Measurements from ENCODE around the gene KCNQ1.

Gene KCNQ1

DNA sequence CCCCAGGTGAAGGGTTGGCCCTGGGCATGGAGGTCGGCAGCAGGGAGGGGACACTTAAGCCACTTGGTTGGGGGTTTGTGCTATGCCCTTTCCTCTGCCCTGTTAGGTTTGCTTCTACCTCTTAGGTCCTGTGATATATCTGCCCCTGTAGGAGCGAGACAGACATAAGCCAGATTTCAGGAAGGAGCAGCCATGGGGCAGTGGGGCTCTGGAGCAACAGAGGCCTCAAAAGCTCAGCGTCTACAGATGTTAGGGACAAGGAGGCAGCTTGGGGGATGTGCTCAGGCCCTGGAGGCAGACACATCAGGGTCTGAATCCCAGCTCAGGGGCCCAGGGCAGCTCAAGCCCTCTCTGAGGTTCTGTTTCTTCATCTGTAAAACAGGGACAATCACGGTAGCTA is 282.2 kb downstream of the KCNQ1 start:
- DNase-seq (ENCODE audit: low read depth in 4 of 4, low spot score in 1 of 4) = no peak

DNA sequence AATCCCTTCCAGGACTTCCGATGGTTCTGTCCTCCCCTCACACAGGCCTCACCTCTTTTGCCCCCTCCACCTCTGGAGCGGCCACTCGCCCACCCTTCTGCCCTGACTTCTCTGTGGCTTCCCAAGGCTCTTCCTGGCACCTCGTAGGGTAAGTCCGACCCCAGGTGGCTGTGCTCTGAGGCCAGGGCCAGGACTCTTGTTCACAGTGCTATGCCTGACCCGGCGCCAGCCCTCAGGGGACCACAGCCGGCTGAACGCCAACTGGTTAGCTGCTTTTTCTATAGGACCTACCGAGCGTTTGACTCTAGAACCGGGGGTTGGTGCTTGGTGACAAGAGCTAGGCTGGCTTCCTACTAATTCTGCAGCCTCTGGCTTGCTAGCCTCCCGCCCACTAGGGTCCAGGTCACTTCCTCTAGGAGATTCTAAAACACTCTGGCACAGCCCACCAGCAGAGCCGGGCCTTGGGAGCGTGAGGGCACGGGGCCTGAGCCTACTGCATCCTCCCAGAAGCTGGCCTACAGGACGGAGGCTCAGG is 283.4 kb downstream of the KCNQ1 start:
- DNase-seq (ENCODE audit: low read depth in 4 of 4, low spot score in 1 of 4) = no peak

DNA sequence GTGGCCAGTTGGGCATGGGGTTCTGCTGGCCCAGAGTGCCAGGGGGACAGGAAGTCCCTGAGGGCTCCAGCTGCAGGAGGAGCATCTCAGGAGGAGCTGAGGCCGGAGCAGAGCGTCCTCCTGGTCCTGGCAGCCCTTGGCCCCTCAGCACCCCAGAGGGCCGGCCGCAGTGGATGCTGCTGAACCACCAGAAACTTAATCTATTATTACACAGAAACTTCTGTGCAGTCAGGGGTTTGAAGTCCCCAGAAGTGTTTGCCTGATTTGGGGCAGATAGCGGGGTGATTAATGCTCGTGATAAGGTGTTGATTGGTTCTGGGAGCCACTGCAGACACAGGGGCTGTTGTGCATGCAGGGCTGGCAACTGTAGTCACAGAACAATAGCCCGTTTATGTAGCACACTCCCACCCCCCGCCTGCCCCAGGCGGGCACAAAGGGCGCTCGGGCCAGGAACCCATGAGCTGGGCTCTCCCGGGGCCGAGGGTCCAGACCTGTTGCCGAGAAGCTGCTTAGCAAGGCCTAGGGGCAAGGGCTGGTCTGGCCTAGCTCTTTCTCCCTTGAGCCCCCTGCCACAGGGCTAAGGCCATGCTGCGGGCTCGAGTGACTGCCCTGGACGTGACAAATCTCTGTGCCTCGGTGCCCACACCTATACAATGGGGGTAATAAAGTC is 284.0 kb downstream of the KCNQ1 start:
- DNase-seq (ENCODE audit: low read depth in 4 of 4, low spot score in 1 of 4) = no peak

DNA sequence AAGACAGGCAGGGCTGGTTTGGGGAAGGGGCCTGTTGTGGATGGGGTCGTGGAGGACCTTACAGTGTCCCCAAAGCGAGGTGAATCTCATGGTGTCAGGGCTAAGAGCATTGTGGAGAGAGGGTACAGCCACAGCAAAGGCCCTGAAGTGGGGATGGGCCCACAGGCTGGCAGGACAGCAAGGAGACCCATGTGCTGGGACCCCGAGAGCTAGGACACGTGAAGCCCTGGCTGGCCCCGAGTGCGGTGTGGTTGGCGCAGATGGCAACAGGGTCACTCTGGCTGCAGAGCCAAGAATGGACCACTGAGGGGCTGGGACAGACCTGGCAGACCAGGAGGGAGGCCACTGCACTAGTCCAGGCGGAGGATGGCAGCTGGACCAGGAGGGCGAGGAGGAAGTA is 285.0 kb downstream of the KCNQ1 start:
- DNase-seq (ENCODE audit: low read depth in 4 of 4, low spot score in 1 of 4) = no peak

DNA sequence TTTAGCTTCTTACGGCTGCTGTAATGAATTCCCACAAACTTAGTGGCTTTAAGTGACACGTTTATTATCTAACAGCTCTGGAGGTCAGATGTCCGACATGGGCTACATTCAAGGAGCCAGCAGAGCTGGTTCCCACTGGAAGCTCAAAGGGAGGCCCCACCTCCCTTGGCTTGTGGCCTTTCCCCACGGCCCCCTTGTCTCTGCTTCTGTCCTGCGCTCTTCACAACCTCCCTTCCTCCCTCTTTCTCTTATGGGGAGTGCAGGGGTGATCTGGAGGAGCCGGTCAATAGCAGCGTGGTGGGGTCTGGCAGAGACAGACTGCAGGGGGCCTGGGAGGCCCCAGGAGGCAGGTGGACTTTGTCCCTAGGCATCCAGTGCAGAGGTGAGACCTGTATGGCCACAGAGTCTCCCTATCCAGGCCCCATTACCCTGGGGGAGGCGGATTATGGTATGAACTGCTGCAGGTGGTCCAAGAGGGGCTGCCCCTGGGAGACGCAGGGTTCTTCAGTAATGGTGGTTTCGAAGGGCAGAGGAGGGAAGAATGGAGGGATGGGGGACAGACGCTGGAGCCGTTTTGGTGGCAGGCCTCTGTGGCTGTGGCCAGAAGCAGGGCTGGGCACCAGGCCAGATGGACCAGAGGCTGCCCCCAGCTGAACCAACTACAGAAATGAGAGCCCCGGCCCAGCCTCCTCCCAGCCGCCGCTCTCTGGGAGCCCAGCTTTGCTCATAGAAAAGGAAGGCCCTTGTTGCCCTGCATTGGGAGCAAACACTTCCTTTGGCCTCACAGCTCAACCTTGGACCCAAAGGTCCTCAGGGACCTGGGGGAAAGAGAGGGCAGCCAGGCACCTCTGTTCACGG is 285.7 kb downstream of the KCNQ1 start:
- no peak for DNase-seq (ENCODE audit: low read depth in 4 of 4, low spot score in 1 of 4)

DNA sequence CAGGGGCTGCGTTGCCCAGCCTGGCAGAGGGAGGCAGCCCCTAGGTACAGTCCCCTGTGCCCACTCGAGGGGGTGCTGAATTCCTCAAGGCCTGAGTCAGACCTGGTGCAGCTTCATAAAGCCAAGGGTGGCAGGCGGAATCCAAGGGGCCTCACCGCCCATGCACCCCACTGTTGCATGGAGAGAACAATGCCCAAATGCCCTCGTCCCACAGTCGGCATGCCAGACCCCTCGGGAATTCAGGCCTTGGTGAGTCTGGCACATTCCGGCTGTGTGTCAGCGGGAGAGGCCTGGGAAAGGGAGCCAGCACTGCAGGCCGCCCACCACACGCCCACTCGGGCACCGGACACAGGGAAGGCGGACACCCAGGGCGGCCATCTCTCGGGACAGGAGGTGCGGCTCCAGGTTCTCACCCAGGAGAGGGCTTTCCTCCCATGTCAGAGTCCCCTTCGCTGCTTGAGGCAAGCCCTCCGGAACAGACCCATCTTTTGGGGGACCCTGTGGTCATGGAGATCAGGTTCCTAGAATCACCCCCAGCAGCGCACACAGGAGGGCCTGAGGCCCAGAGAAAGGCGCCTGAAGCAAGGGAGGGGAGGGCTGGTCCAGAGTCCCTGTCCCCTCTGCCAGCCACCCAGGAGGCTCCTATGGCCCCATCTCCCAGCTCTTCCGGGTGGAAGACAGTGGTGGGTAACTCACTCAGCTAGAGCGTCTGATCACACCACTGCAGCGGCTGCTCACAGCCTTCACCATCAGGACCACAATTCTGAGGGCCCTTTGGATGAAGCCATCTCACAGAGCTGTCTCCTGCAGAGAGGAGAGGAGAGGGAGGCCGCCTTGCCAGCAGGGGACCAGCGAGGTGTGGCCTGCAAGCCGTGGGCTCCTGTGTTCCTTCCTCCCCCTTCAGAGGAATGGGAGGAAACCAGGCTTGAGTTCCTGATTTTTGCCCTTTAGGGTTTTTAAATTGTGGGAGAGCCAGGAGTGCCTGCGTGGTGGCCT is 286.6 kb downstream of the KCNQ1 start:
- DNase-seq (ENCODE audit: low read depth in 4 of 4, low spot score in 1 of 4) = no peak

DNA sequence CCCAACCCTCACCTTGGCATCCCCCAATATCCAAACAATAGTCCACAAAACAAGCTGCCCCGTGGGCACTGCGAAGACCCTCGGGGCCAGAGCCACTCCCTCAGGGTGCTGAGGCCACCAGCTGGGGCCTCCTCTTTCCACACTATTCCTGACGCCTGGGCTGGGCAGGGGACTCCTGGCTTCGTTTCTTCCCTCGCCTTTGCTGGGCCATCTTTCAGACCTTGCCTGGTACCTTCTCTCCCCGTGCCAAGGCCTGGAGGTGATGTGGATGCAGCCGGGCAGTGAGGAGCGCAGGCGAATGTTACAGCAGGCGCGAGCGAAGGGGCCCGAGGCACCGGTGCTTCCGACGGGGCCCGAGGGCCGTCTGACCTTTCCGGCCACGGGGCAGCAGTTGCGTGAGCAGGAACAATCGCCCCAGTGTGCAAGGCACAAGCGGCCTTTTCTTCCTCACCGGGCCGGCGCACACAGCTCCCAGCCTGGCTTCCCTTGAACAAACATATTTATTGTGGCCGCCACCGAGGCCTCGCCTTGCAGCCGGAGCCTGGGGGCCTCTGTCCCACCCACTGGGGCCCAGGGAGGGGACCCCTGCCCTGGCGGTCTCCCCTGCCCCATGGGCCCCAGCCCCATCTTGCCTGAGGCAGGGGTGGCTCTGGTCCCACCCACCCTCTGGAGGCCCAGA is 287.6 kb downstream of the KCNQ1 start:
- no peak for DNase-seq (ENCODE audit: low read depth in 4 of 4, low spot score in 1 of 4)

DNA sequence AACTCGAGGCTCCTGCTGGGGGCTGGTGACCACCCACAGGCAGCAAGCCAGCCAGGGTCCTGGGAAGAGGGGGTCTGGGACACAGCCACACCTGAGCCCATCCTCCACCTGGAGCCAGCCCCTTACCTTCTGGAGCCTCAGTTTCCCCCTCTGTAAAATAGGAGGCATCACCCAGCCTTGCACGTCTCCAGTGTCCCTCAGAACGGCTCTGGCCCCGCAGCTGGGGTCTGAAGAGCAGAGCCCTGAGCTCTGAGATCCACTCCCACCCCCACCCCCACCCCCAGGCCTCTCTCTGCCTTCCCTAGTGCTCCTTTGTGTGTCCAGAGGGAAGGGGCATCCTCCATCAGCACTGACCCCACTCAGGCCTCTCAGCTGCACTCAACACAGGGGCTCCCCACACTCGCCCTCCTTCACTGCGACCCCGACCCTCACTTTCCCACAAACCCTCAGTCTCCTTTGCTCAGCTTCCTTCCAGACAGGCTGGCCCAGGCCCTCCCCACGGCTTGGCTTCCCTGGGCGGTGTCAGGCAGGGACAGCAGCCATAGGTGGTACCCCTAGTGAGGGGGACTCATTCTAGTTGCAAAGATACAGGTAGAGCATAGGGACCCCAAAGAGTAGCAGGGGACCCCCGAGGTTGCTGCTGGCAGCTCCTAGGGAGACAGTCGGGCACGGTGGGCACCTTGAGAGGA is 288.3 kb downstream of the KCNQ1 start:
- no peak for DNase-seq (ENCODE audit: low read depth in 4 of 4, low spot score in 1 of 4)

DNA sequence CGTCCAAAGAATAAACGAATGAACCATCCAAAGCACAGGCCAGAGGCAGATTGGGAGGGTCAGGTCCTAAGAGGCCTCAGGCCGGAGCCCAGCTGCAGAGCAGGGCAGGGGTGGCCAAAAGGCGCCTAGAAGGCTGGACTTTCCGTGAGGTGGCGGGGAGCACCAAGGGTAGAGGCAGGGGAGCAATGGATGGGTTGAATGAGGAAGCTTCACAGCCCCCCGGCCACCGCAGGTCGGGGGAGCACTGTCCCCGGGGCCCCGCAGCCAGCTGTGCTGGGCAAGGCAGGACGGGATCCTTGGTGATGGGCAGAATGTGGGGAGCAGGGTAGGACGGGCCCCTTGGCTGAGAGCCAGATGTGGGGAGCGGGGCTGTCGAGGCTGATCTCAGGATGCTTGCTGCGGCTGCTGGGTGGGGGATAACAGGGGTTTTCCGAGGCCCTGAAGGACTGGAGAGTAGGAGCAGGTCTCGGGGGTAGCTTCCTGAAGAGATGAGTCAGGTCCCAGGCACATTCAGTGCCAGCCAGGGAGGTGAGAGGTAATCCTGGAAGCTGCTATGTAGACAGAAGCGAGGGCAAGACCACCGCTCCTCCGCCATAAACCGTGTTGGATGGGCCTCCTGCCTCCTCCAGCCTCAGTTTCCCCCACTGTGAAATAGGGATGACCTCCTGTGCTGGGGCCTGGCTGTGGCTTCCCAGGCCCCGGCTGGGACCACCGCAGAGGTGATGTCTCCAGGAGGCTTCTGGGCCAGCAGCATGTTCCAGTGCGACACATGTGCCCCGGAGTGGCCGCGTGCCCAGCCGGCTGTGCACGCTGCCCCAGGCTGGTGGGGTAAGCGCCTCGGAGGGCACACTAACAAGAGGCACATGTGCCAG is 289.6 kb downstream of the KCNQ1 start:
- no peak for DNase-seq (ENCODE audit: low read depth in 4 of 4, low spot score in 1 of 4)

DNA sequence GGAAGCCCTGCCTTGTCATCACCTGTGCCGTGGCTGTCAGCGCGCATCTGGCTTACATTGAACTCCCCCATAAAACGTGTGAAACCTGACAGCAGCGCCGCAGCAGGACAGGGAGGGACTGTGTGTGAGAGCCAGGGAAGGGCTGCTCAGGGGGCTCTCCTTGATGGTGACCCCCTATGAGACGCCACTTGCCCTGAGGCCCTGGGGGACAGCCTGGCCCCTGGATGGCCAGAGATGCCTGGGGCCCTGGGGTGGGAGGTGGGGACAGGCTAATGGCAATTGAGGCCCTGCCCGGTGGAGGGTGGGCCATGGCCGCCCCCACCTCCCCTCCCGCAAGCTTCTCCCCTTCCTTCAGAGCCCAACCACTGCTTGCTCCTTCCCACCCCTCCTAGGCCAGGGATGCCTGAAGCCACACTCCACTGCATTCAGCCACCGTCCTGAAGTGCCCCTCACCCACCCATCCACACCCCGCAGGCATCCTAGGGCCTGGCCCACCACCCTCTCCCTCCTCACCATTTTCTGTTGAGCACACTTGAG is 290.3 kb downstream of the KCNQ1 start:
- no peak for DNase-seq (ENCODE audit: low read depth in 4 of 4, low spot score in 1 of 4)

DNA sequence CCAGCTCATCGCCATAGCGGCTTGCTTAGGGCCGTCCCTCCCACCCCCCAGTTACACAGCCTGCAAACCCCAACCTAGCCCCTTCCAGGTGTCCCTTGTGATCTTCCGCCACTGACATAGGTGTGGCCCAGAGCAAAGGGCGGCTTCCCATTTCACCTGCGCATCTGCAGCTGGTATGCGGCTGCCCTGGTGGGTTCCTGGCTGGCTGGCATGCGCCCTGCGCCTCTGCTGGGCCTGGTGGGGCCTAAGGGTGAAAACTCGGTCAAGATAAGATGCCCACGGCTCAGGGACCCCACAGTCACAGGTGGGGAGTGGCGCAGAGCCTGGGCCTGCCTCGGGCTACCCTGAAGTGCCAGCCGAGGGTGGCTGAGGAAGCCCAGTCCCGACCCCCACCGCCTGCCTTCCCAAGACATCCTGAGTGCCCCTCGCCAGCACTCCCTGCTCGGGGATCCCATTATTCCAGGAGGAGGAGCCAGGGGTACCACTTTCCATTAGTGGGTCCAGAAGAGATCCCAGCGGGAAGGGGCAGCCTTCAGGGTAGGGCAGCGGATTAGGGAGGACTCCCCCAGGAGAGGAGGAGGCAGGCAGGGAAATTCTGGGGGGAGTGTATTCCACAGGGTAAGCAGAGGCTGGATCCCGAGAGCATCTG is 291.9 kb downstream of the KCNQ1 start:
- no peak for DNase-seq (ENCODE audit: low read depth in 4 of 4, low spot score in 1 of 4)

DNA sequence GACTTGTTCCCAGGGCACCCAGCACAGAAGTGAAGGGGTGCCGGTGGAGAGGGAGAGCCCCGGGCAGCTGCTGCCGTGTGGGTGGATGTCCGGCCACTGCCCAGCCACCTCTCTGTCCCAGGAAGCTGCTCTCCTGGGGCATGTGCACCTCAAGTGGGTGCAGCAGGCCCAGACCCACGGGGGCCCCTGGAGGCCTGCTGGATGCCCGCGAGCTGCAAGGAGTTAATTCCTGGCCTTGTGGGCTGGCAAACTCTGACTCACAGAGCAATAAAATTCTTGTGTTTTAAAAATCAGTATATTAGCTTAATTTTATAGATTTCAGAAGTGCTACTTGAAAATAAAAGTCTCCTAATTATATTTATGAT is 292.4 kb downstream of the KCNQ1 start:
- no peak for DNase-seq (ENCODE audit: low read depth in 4 of 4, low spot score in 1 of 4)

DNA sequence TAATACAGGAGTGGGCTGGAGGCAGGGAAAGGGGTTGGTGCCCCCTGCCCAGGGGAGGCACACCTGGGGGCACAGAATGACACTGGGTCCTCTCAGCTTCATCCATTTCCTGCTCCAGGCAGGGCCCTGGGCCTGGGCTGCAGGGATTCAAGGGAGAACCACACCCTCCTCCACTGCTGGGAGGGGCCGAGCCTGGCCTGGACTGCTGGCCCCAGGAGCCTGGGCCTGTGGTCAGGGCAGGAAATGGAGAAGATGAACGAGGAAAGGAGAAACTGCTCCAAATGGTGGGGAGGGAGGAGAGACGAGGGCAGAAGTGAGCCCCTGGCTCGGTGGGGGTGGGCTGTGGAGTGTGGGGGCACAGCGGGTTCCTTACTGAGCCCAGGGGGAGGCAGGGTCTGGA is 293.1 kb downstream of the KCNQ1 start:
- DNase-seq (ENCODE audit: low read depth in 4 of 4, low spot score in 1 of 4) = no peak

DNA sequence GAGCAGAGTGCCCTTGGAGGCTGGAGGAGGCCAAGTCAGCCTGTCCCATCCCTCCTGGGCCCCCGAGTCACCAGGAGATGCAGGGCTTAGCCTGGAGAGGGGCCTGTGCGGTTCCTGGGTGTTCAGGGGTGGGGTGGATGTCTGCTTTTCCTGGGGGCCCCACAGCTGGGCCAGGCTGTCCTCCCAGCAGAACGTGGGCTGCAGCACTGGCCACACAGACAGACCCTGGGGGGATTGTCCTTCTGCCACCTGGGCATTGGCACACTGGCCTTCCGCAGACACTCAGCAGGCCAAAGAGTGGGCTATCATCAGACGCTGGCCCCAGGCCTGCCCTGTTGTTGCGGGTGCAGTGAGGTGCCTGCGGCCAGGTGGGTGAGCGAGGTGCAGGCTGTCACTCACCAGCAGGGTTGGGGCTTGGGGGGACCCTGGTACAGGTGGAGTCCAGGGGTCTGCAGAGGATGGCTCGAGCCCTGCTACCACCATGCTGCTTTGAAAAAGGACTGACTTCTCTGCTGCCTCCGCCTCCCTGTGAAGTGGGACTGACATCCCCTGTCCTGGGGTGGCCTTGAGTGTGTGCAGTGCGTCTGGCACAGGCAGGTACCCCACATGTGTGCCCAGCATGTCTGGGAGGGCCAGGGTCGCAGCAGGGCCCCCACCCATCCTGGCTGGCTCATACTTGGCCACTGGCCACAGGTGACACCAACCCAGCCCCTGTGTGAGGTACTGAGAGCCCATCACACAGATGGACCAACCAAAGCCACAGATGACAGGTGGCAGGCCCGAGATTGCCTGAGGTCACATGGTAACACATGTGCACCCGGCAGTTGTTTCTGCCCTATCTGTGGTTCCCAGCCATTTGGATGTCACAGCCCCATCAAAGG is 294.0 kb downstream of the KCNQ1 start:
- DNase-seq (ENCODE audit: low read depth in 4 of 4, low spot score in 1 of 4) = no peak

DNA sequence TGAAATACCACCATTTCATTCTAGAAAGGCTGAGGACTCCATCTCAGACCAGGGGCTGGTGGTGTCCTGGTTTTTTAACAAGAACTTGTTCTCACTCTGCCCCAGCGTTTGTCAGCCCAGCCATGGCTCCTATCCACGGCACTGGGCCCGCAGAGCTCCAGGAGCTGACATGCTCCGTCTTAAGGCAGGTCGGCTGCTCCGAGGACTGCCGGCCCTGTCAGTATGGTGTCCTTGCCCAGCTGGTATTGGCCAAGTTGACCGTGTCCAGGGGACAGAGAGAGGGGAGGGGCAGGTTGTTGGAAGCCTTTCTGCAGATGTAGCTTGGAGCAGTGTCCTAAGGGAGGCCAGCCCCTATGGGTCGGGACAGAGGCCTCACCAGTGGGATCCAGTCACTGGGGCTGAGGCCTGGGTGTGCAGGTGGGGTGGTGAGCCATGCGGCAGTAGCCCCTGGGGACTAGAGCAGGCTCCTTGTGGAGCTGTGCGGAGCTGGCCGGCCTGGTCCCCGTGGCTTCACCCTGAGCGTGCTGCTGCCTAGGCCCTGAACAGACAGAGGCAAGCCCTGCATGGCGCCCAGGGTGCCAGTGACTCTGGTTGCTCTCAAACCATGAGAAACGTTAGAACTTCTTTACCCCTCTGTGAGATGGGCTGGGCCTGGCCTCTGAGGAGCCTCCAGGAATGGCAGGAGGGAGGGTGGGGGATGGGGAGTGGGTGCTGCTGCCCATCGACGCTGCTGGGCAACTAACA is 294.9 kb downstream of the KCNQ1 start:
- no peak for DNase-seq (ENCODE audit: low read depth in 4 of 4, low spot score in 1 of 4)

DNA sequence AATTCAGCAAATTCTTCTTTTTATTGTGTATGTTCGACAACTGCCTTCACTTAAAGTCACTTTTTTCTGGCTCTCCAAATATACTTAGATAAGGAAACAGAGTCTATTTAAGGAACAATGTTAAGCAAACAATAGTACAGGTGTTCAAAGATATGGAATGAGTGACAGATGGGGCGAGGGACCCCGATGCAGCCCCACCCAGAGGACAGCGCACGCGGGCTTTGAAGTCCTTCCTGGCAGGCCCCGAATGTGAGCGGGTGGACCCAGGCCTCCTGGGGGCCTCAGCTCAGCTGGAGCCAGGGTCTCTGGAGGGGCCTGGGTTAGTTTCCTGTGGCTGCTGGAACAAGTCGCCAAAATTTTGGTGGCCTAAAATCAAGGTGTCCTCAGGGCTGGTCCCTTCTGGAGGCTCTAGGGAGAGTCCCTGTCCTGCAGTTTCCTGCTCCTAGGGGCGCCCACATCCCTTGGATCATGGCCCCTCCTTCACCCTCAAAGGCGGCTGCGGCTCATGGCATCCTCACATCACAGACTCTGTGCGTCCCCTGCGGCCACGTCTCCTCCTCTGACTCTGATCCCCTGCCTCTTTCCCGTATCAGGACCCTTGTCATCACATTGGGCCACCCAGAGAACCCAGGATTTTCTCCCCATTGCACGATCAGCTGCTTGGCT is 295.6 kb downstream of the KCNQ1 start:
- DNase-seq (ENCODE audit: low read depth in 4 of 4, low spot score in 1 of 4) = no peak
